Measurements from ENCODE around the gene BCL6.

BCL6 gene

GRCh38 chr3:187759601-187760000 is 14.3 kb upstream of the BCL6 start:
- DNase-seq, result no peak

DNA sequence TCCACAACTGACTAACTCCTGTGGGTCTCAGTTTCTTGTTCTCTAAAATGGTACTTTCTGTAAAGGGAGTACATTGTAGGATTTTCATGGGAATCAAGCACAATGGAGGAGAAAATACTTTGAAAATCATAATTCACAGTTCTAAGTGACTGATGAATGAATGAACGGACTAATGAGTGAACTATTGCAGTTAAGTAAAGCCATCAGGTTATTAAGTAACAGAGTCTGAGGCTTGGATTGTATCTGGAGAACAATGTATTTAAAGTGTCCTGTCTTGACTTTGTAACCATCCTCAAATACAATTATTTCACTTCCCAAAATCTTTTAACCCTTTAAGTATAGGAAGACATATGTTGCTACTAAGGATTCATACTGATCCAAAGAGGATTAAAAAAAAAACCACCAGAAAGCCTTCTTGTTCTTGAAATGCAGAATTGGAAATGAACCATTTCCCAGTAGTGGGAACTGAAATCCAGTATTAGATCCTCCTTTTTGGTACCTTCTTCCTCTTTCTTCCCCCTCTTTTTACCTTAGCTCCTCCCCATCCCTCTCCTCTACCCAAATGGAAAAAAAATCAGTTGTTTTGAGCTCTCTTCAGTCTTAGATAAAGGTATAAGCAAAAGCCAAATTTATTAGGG is 13.2 kb upstream of the BCL6 start:
- no peak for DNase-seq

GRCh38 chr3:187753516-187753915 is 8.2 kb upstream of the BCL6 start:
- no peak for DNase-seq

- DNase-seq, result no peak
These were observed 5.3 kb upstream of the BCL6 start for GRCh38 chr3:187750513-187751123.

DNA sequence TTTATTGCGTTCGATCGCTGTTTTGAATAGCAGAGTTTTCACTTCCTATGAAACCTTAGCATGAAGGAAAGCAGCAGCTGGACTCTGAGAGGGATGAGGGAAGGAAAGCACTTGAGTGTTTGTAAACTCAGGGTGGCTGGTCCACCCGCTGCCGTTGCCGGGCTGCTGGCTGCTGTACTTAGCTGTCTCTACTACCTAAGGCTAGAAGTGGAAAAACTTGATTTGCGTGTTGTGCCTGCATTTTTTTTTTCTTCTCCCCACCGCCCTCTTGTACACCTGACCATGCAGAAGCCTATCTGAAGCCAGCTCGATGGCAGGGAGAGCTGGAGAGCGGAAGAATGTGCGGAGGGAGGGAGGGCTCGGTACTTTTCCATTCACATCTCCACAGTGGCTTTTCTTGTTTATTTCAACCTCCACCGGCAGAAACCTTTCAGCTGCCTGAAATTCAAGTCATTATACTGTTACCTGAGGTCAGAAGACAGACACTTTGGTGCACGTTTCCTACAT is 4.8 kb upstream of the BCL6 start:
- no peak for DNase-seq

DNA sequence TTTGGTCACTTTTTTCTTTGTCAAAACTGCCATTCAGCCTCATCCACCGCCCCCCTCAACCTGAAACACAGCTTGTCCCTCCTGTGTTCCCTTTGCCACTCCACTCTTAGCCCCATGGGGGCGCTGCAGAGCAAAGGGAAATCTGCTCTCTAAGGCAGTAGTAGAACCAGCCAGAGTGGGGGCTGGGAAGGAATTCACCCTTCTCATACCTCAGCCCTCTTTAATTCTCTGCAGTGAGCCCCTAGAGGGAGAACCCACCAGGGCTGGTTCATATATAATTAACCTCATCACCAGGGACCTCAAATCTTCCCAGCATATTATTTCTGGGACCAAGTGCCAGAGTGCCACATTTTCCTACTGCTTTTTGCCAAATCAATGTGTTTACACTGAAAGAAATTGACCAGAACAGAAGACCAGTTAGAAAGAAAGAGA is 2.8 kb upstream of the BCL6 start:
- DNase-seq, result peak; percentile 57 to 77

GRCh38 chr3:187747506-187747905 is 2.2 kb upstream of the BCL6 start:
- no peak for DNase-seq

GRCh38 chr3:187746442-187747281 is 1.4 kb upstream of the BCL6 start:
- DNase-seq, result no peak

- no peak for DNase-seq
These were observed 782 bp upstream of the BCL6 start for GRCh38 chr3:187746059-187746441.

GRCh38 chr3:187744169-187745151 is 808 bp downstream of the BCL6 start:
- DNase-seq, result peak; percentile 15 to 20

- DNase-seq, result no peak
These were observed 1.8 kb downstream of the BCL6 start for GRCh38 chr3:187743195-187744141.

- no peak for DNase-seq
These were observed 2.7 kb downstream of the BCL6 start for GRCh38 chr3:187742351-187743171.

DNA sequence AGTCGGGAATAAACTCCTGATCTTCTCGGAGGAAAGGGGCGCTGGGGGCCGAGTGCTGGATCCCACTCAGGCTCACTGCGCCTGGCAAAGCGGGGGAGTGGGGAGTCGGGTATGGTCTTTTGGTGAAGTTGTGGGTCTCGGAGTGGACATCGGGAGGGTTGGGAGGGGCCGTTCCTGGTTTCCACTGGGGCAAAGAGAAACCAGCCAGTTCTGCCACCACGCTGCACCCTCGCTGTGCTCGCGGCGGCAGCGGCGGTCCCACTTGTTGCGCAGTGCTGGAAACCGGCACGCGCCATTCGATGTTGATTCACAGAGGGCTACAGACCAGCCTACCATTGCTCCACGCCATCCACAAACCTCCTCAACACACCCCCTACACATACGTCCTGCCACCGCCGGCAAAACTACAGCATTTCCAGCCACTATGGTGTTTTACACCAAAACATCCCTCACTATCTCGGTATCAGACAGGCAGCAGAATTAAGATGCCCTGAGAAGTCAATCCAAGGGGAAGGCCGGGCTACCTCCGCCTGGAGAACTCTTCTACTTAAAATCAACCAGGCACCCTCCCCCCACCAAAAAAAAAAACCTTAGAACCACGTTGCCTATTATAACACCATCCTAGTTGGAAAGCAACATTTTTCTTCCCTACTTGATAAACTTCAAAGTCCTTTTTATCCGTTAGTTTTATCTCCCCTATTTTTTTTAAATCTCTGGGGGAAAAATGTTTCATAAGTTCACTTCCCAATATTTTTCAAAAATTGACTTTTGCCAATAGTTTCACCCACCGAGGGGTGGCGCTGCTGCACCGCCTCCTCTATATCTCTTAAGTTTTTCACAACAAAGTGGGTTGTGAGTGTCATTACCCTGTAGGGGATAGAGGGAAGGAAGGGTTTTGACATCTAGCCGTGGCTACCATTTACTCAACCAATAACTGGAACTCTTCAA is 3.6 kb downstream of the BCL6 start:
- peak in 1 of 2 experiments; percentile 14 for DNase-seq

DNA sequence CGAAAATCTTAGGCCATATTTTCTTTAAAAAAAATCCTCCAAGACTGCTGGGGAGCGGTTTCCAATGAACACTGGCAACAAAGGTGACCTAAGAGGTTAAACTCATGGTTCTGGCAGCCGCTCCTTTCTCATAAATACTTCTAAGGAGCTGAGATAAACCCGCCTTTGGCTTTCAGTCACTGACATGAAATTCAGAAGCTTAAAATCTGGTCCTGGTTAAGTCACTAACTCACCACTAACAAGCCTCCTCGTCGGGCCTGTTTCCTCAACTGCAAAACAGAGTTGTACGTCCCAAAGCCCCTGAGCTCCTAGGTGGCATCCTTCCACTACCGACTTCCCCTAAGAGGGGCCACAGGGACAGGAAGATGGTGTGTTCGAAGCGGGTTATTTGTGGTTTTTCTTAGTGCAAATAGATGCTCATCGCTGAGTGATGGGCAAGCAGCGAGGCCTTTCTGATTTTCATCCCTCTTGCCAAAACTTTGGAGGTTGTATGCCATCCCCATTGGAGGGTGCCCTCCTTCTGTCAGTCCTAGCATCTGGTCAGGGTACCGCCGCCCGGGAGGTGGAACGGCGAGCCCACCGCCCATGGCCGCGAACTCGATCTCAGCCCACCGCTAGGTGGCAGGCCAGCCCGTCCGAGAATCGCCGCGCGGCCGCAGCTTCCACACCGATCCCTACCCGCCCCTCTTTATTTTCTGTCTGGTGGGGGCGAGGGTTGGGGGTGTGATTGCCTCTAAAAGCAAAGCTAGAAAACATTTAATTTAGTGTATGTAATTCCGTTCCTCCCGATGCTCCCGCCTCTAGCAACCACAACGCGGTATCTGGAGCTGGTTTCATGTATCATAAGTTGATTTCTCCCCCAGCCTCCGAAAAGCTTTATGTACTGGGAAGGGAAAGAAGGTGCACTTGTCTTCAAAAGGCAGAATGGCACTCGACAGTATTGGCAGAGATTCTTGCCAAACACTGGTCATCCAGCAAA is 4.6 kb downstream of the BCL6 start:
- DNase-seq, result no peak

GRCh38 chr3:187739561-187740332 is 5.5 kb downstream of the BCL6 start:
- DNase-seq, result no peak

- DNase-seq, result no peak
These were observed 6.1 kb downstream of the BCL6 start for GRCh38 chr3:187739094-187739560.

All from NCI-H1930 (cell line).